Neural progenitor cell (in vitro differentiated cells): ENCODE results near the gene CAST.

Experiments used
- CTCF ChIP-seq: fragments of 200-600 bp; sonication (generic); IDR thresholded peaks from 2 replicates; pipeline ENCODE4 v1.5.1; 2017; ENCODE audit warnings: antibody characterized with exemption, mild to moderate bottlenecking
- EZH2phosphoT487 ChIP-seq: fragments of 200-600 bp; sonication (generic); IDR thresholded peaks from 2 replicates; pipeline ENCODE4 v1.6.1; 2017; ENCODE audit warnings: antibody characterized with exemption

GRCh38 chr5:96796434-96796833 lies 134.3 kb downstream of the CAST start:
- TF ChIP-seq EZH2phosphoT487 (no peak), CTCF (no peak)
